Calu3 (cell line): ENCODE results near the gene ASAH2. TPM values are rescaled to one million over a fixed set of nuclear protein-coding genes. Genes with fewer than 3 reads are reported as not detected.

Experiments
- BruUV-seq: library from RNA; stranded (reverse); fragments of 400-500 nt; replicated peaks from 2 replicates; lab custom pipeline; 2021; lab: Mats Ljungman, UMichigan
- CTCF ChIA-PET: fragments of 300-600 bp; sonication (Branson Sonifier 250); formaldehyde crosslinking; loops from one replicate; lab custom pipeline; 2022; ENCODE audit warnings: antibody characterized with exemption; lab: Charles Lee
- DNase-seq: peaks from one replicate; pipeline ENCODE4 v3.0.0; 2022
- H3K27ac Mint-ChIP-seq: one replicate; pipeline ENCODE4 v1.8.0; 2022; ENCODE audit warnings: mixed read lengths; ENCODE audit not compliant: unreplicated experiment
- H3K27me3 Mint-ChIP-seq: one replicate; pipeline ENCODE4 v1.8.0; 2022; ENCODE audit warnings: mixed read lengths; ENCODE audit not compliant: unreplicated experiment
- H3K36me3 Mint-ChIP-seq: one replicate; pipeline ENCODE4 v1.8.0; 2022; ENCODE audit warnings: mild to moderate bottlenecking, moderate library complexity, mixed read lengths; ENCODE audit not compliant: insufficient read depth, unreplicated experiment
- H3K4me1 Mint-ChIP-seq: one replicate; pipeline ENCODE4 v1.8.0; 2022; ENCODE audit warnings: mild to moderate bottlenecking, low read depth, mixed read lengths; ENCODE audit not compliant: unreplicated experiment
- H3K4me3 Mint-ChIP-seq: one replicate; pipeline ENCODE4 v1.8.0; 2022; ENCODE audit warnings: mild to moderate bottlenecking, low read depth, moderate library complexity, mixed read lengths; ENCODE audit not compliant: unreplicated experiment
- H3K9me3 Mint-ChIP-seq: one replicate; pipeline ENCODE4 v1.8.0; 2022; ENCODE audit warnings: low read depth, mixed read lengths; ENCODE audit not compliant: unreplicated experiment
- CTCF ChIP-seq: fragments of 200-600 bp; IDR thresholded peaks from one replicate; pipeline ENCODE4 v1.8.0; 2022; ENCODE audit warnings: antibody characterized with exemption; ENCODE audit not compliant: unreplicated experiment
- intact Hi-C: fragments of 100-400 bp; cut with micrococcal nuclease; formaldehyde crosslinking; loops from one replicate; pipeline ENCODE4 v1.10.0; 2022; ENCODE audit not compliant: unreplicated experiment
- total RNA-seq: library from RNA; stranded (reverse); gene quantifications from 2 replicates; pipeline ENCODE4 v1.2.3, GENCODE V29; 2022

ASAH2 gene
- total RNA-seq, 1 experiment from 2014 or later = 3.9 TPM

- CTCF ChIA-PET = no interaction called here
- no TSS peak for BruUV-seq
- TF ChIP-seq CTCF = no peak
- H3K4me3 Mint-ChIP-seq = no peak overlapping the region
- no peaks in the 10 kb centered on the region for H3K9me3 Mint-ChIP-seq
- no peak for DNase-seq
- H3K27me3 Mint-ChIP-seq = no peaks in the 10 kb centered on the region
- no peaks in the 10 kb centered on the region for H3K4me1 Mint-ChIP-seq
- intact Hi-C loops = no loop called here
- H3K36me3 Mint-ChIP-seq = peaks cover 5% of the 10 kb centered on the region
- H3K27ac Mint-ChIP-seq = no peak overlapping the region
Measured at GRCh38 chr10:50293513-50294313, 42.4 kb upstream of the ASAH2 start.

GRCh38 chr10:50291261-50291850, 40.0 kb upstream of the ASAH2 start:
- no TSS peak for BruUV-seq
- no peak for DNase-seq
- intact Hi-C loops = no loop called here
- peaks cover 5% of the 10 kb centered on the region for H3K36me3 Mint-ChIP-seq
- no peaks in the 10 kb centered on the region for H3K27me3 Mint-ChIP-seq
- CTCF ChIA-PET = no interaction called here
- H3K27ac Mint-ChIP-seq = no peak overlapping the region
- no peaks in the 10 kb centered on the region for H3K9me3 Mint-ChIP-seq
- H3K4me1 Mint-ChIP-seq = no peaks in the 10 kb centered on the region
- no peak overlapping the region for H3K4me3 Mint-ChIP-seq
- TF ChIP-seq CTCF = no peak

- Mint-ChIP-seq H3K36me3 (no peaks in the 10 kb centered on the region), H3K4me1 (no peaks in the 10 kb centered on the region), H3K9me3 (no peaks in the 10 kb centered on the region), H3K27me3 (peaks cover 7% of the 10 kb centered on the region), H3K27ac (no peak overlapping the region), H3K4me3 (no peak overlapping the region)
- no TSS peak for BruUV-seq
- no peak for DNase-seq
- intact Hi-C loops = no loop called here
- CTCF ChIA-PET = no interaction called here
- TF ChIP-seq CTCF = no peak
Measured at GRCh38 chr10:50289196-50289595, 37.9 kb upstream of the ASAH2 start.

- H3K27me3 Mint-ChIP-seq = peaks cover 27% of the 10 kb centered on the region
- no peak overlapping the region for H3K27ac Mint-ChIP-seq
- no peak overlapping the region for H3K4me3 Mint-ChIP-seq
- no TSS peak for BruUV-seq
- no peaks in the 10 kb centered on the region for H3K9me3 Mint-ChIP-seq
- no peaks in the 10 kb centered on the region for H3K4me1 Mint-ChIP-seq
- TF ChIP-seq CTCF = no peak
- no peaks in the 10 kb centered on the region for H3K36me3 Mint-ChIP-seq
- intact Hi-C loops = no loop called here
- DNase-seq = no peak
- CTCF ChIA-PET = no interaction called here
Measured at GRCh38 chr10:50286996-50287803, 35.9 kb upstream of the ASAH2 start.
